DOHH2 (cell line): ENCODE data around the gene ROR2.

Experiments used
- H3F3A ChIP-seq: fragments of 200-600 bp; sonication (generic), shearing (Covaris generic); 2 replicates; pipeline ENCODE4 v1.6.0; 2016; ENCODE audit warnings: antibody characterized with exemption, mild to moderate bottlenecking; ENCODE audit not compliant: control insufficient read depth, insufficient read depth
- H3K27ac ChIP-seq: fragments of 200-600 bp; sonication (generic); 2 replicates; pipeline ENCODE4 v1.5.1; 2014; ENCODE audit warnings: low read depth, mild to moderate bottlenecking, low read length, moderate library complexity
- H3K27me3 ChIP-seq: fragments of 200-600 bp; sonication (generic); 2 replicates; pipeline ENCODE4 v1.6.1; 2014; ENCODE audit warnings: mild to moderate bottlenecking, low read length, mixed read lengths; ENCODE audit not compliant: control insufficient read depth
- H3K36me3 ChIP-seq: fragments of 200-600 bp; sonication (generic); 2 replicates; pipeline ENCODE4 v1.6.1; 2014; ENCODE audit warnings: mild to moderate bottlenecking, low read length, moderate library complexity, mixed read lengths; ENCODE audit not compliant: control insufficient read depth
- H3K4me1 ChIP-seq: fragments of 200-600 bp; sonication (generic); 2 replicates; pipeline ENCODE4 v1.6.1; 2014; ENCODE audit warnings: mild to moderate bottlenecking, low read length, mixed read lengths; ENCODE audit not compliant: control insufficient read depth
- H3K4me2 ChIP-seq: fragments of 200-600 bp; sonication (generic); 2 replicates; pipeline ENCODE4 v1.6.0; 2014; ENCODE audit warnings: mild to moderate bottlenecking, low read length, moderate library complexity
- H3K4me3 ChIP-seq: fragments of 200-600 bp; sonication (generic); 2 replicates; pipeline ENCODE4 v1.5.1; 2014; ENCODE audit warnings: mild to moderate bottlenecking, low read length, mixed read lengths
- H3K79me2 ChIP-seq: fragments of 200-600 bp; sonication (generic); 2 replicates; pipeline ENCODE4 v1.6.1; 2014; ENCODE audit warnings: mild to moderate bottlenecking, low read length, mixed read lengths; ENCODE audit not compliant: control insufficient read depth
- H3K9me2 ChIP-seq: fragments of 200-600 bp; sonication (generic); replicated peaks from 2 replicates; pipeline ENCODE4 v1.6.1; 2014; ENCODE audit warnings: mild to moderate bottlenecking, low read length, mixed read lengths; ENCODE audit not compliant: control insufficient read depth
- H3K9me3 ChIP-seq: fragments of 200-600 bp; sonication (generic); 2 replicates; pipeline ENCODE4 v1.6.1; 2014; ENCODE audit warnings: antibody characterized with exemption, low read length, mixed read lengths; ENCODE audit not compliant: control insufficient read depth, insufficient read depth
- H4K20me1 ChIP-seq: fragments of 200-600 bp; sonication (generic); 2 replicates; pipeline ENCODE4 v1.6.0; 2014; ENCODE audit warnings: low read depth, mild to moderate bottlenecking, antibody characterized with exemption, low read length, moderate library complexity; ENCODE audit not compliant: control insufficient read depth, insufficient read depth
- CTCF ChIP-seq: fragments of 200-600 bp; sonication (generic); IDR thresholded peaks from one replicate; pipeline ENCODE4 v1.5.1; 2014; ENCODE audit warnings: antibody characterized with exemption, mild to moderate bottlenecking, low read depth, low read length; ENCODE audit not compliant: poor library complexity, severe bottlenecking
- EZH2phosphoT487 ChIP-seq: fragments of 200-600 bp; sonication (generic); IDR thresholded peaks from 2 replicates; pipeline ENCODE4 v1.6.1; 2017; ENCODE audit warnings: borderline replicate concordance, mild to moderate bottlenecking, antibody characterized with exemption, low read length, moderate library complexity, mixed read lengths

Gene ROR2

GRCh38 chr9:91599564-91599963, 350.5 kb downstream of the ROR2 start:
- no peaks in the 10 kb centered on the region for H4K20me1 ChIP-seq

GRCh38 chr9:91591627-91592026, 358.4 kb downstream of the ROR2 start:
- Histone ChIP-seq H3F3A (no peaks in the 10 kb centered on the region), H3K27me3 (no peaks in the 10 kb centered on the region), H4K20me1 (no peaks in the 10 kb centered on the region), H3K79me2 (no peaks in the 10 kb centered on the region), H3K27ac (no peak overlapping the region), H3K9me2 (no peaks in the 10 kb centered on the region), H3K4me1 (no peaks in the 10 kb centered on the region), H3K36me3 (no peaks in the 10 kb centered on the region), H3K9me3 (no peaks in the 10 kb centered on the region), H3K4me3 (no peak overlapping the region), H3K4me2 (no peak overlapping the region)
- TF ChIP-seq EZH2phosphoT487: no peak
- no peak for TF ChIP-seq CTCF

More at GRCh38 chr9:91599564-91599963, 350.5 kb downstream of the ROR2 start:
- no peaks in the 10 kb centered on the region for H3K4me1 ChIP-seq
- H3K27ac ChIP-seq: no peak overlapping the region
- TF ChIP-seq EZH2phosphoT487 (no peak), CTCF (no peak)
- H3K4me3 ChIP-seq: no peak overlapping the region
- no peaks in the 10 kb centered on the region for H3F3A ChIP-seq
- no peaks in the 10 kb centered on the region for H3K27me3 ChIP-seq
- H3K4me2 ChIP-seq: no peak overlapping the region
- H3K79me2 ChIP-seq: no peaks in the 10 kb centered on the region
- no peaks in the 10 kb centered on the region for H3K9me3 ChIP-seq
- H3K9me2 ChIP-seq: no peaks in the 10 kb centered on the region
- no peaks in the 10 kb centered on the region for H3K36me3 ChIP-seq

- Histone ChIP-seq H3K9me3 (no peaks in the 10 kb centered on the region), H3K27ac (no peak overlapping the region)
Observed at GRCh38 chr9:91589101-91589553, 360.9 kb downstream of the ROR2 start.

More at GRCh38 chr9:91589101-91589553, 360.9 kb downstream of the ROR2 start:
- Histone ChIP-seq H3K4me2 (no peak overlapping the region), H3K27me3 (no peaks in the 10 kb centered on the region), H3K4me3 (no peak overlapping the region), H3F3A (no peaks in the 10 kb centered on the region), H3K4me1 (no peaks in the 10 kb centered on the region), H4K20me1 (no peaks in the 10 kb centered on the region), H3K9me2 (no peaks in the 10 kb centered on the region), H3K79me2 (no peaks in the 10 kb centered on the region), H3K36me3 (no peaks in the 10 kb centered on the region)
- TF ChIP-seq EZH2phosphoT487: no peak
- TF ChIP-seq CTCF: no peak
